K562 (cell line): Measurements from ENCODE around the gene IQCE. TPM values are rescaled to one million over a fixed set of nuclear protein-coding genes. Genes with fewer than 3 reads are reported as not detected.

Source experiments
- ATAC-seq: fragments of 200-7000 bp; cut with Tn5 transposase; 3 replicates; pipeline ENCODE4 v1.9.1; 2020; ENCODE audit warnings: moderate library complexity
- BruUV-seq: library from RNA; stranded (reverse); fragments of 400-500 nt; replicated peaks from 2 replicates; lab custom pipeline; 2021; lab: Mats Ljungman, UMichigan
- CTCF ChIA-PET: fragments of 300-600 bp; formaldehyde crosslinking; extraction: SDS; loops from one replicate; lab custom pipeline; 2021; ENCODE audit warnings: low intra/inter-chr PET ratio; lab: Yijun Ruan, JAX
- POLR2A ChIA-PET: fragments of 300-600, 350-650 bp; sonication (Branson Sonifier 250); formaldehyde crosslinking; extraction: SDS; loops from one replicate; lab custom pipeline; 2021; ENCODE audit warnings: antibody characterized with exemption, inconsistent platforms; lab: Yijun Ruan, JAX
- DNase-seq, 4 experiments: peaks; one replicate each; pipeline versions ENCODE4 v3.0.0 to v3.0.0-alpha.2; 2011 to 2018; ENCODE audit warnings: low spot score in 3 of 4, mixed read lengths in 3 of 4; ENCODE audit errors: extremely low read depth in 1 of 4
- FAIRE-seq: peaks from 2 replicates; lab custom pipeline; 2011; peaks lifted over from hg19 to GRCh38; lab: Jason Lieb, UNC
- H2AFZ ChIP-seq: 2 replicates; pipeline ENCODE4 v1.6.0; 2011; ENCODE audit warnings: low read depth, low read length, control low read depth, inconsistent platforms
- H3K27ac ChIP-seq: fragments of 200-600 bp; 3 replicates; pipeline ENCODE4 v1.8.0; 2011; ENCODE audit warnings: low read depth, mild to moderate bottlenecking, control low read depth, inconsistent platforms, low read length, moderate library complexity, mixed read lengths; ENCODE audit errors: extremely low read depth
- H3K27me3 ChIP-seq, 2 experiments: fragments of 300-600 bp in 1 of 2; 2 replicates in 1 of 2; 3 replicates in 1 of 2; pipeline versions ENCODE4 v1.6.0 to v1.8.0; 2011; ENCODE audit warnings: inconsistent platforms in 2 of 2, low read length in 2 of 2, mild to moderate bottlenecking in 1 of 2, mixed read lengths in 1 of 2, moderate library complexity in 1 of 2; ENCODE audit not compliant: control insufficient read depth in 2 of 2, insufficient read depth in 2 of 2
- H3K36me3 ChIP-seq: fragments of 300-600 bp; 3 replicates; pipeline ENCODE4 v1.8.0; 2011; ENCODE audit warnings: mild to moderate bottlenecking, low read length, inconsistent platforms; ENCODE audit not compliant: control insufficient read depth, insufficient read depth
- H3K4me1 ChIP-seq, 2 experiments: fragments of 200-600 bp in 1 of 2; replicated peaks in 1 of 2; 2 replicates in 1 of 2; 3 replicates in 1 of 2; pipeline versions ENCODE4 v1.5.1 to v1.8.0; 2011; ENCODE audit warnings: inconsistent platforms in 2 of 2, low read length in 2 of 2, mild to moderate bottlenecking in 1 of 2, mixed read lengths in 1 of 2, moderate library complexity in 1 of 2; ENCODE audit not compliant: control insufficient read depth in 2 of 2, insufficient read depth in 2 of 2
- H3K4me2 ChIP-seq: 2 replicates; pipeline ENCODE4 v1.6.1; 2011; ENCODE audit warnings: low read length, control low read depth, inconsistent platforms, mixed read lengths; ENCODE audit not compliant: insufficient read depth
- H3K4me3 ChIP-seq: fragments of 200-600 bp; sonication (generic), shearing (Covaris generic); 2 replicates; pipeline ENCODE4 v1.5.1; 2016; ENCODE audit warnings: control low read depth, inconsistent platforms
- H3K79me2 ChIP-seq: fragments of 200-600 bp; 3 replicates; pipeline ENCODE4 v1.8.0; 2011; ENCODE audit warnings: low read length, inconsistent platforms; ENCODE audit not compliant: control insufficient read depth, insufficient read depth
- H3K9ac ChIP-seq, 2 experiments: 2 replicates each; pipeline versions ENCODE4 v1.6.0 to v1.6.1; 2011; ENCODE audit warnings: low read depth in 2 of 2, low read length in 2 of 2, control low read depth in 1 of 2, inconsistent platforms in 1 of 2, mild to moderate bottlenecking in 1 of 2, mixed read lengths in 1 of 2; ENCODE audit not compliant: insufficient read depth in 1 of 2
- H3K9me1 ChIP-seq: one replicate; pipeline ENCODE4 v1.6.0; 2011; ENCODE audit warnings: inconsistent platforms, mild to moderate bottlenecking, low read length, moderate library complexity; ENCODE audit not compliant: control insufficient read depth, insufficient read depth
- H3K9me3 ChIP-seq: replicated peaks from 2 replicates; pipeline ENCODE4 v1.5.1; 2011; ENCODE audit warnings: low read depth, low read length, inconsistent platforms; ENCODE audit not compliant: control insufficient read depth, insufficient read depth
- H4K20me1 ChIP-seq: replicated peaks from 2 replicates; pipeline ENCODE4 v1.6.1; 2011; ENCODE audit warnings: low read length, inconsistent platforms, mixed read lengths; ENCODE audit not compliant: control insufficient read depth, insufficient read depth
- AFF1 ChIP-seq, 2 experiments: fragments of 450-650 bp; IDR thresholded peaks; 2 replicates each; pipeline ENCODE4 v1.6.1; 2018; ENCODE audit warnings: mild to moderate bottlenecking in 2 of 2, low read depth in 1 of 2; ENCODE audit not compliant: partially characterized antibody in 2 of 2
- BCOR ChIP-seq: fragments of 450-650 bp; IDR thresholded peaks from 2 replicates; pipeline ENCODE4 v1.6.1; 2016
- CBFA2T3 ChIP-seq: fragments of 450-650 bp; IDR thresholded peaks from 2 replicates; pipeline ENCODE4 v1.6.1; 2017
- CHD2 ChIP-seq: IDR thresholded peaks from 2 replicates; pipeline ENCODE4 v1.6.1; 2011; ENCODE audit warnings: low read depth, low read length
- FOXA3 ChIP-seq, 2 experiments: fragments of 450-650 bp in 1 of 2; sonication (generic) in 1 of 2; formaldehyde crosslinking; IDR thresholded peaks in 1 of 2; conservative IDR thresholded peaks in 1 of 2; 2 replicates each; pipeline versions ENCODE4 v1.4.0 to v1.8.0; 2020 to 2022; ENCODE audit warnings: mild to moderate bottlenecking in 2 of 2, missing genetic modification reagents in 1 of 2
- HDAC1 ChIP-seq, 2 experiments: fragments of 450-650 bp; IDR thresholded peaks; 2 replicates each; pipeline ENCODE4 v1.6.1; 2016 to 2017; ENCODE audit warnings: inconsistent platforms in 1 of 2, mild to moderate bottlenecking in 1 of 2, moderate library complexity in 1 of 2
- KDM1A ChIP-seq, 2 experiments: fragments of 450-650 bp; IDR thresholded peaks; 2 replicates each; pipeline ENCODE4 v1.6.1; 2016; ENCODE audit warnings: mild to moderate bottlenecking in 2 of 2
- NCOA1 ChIP-seq: fragments of 450-650 bp; IDR thresholded peaks from 2 replicates; pipeline ENCODE4 v1.6.1; 2016; ENCODE audit warnings: low read depth
- PHF20 ChIP-seq: fragments of 450-650 bp; IDR thresholded peaks from 2 replicates; pipeline ENCODE4 v1.6.1; 2018; ENCODE audit not compliant: partially characterized antibody
- PHF21A ChIP-seq: fragments of 450-650 bp; IDR thresholded peaks from 2 replicates; pipeline ENCODE4 v1.6.1; 2017; ENCODE audit warnings: low read depth, borderline replicate concordance
- POLR3A ChIP-seq: IDR thresholded peaks from 2 replicates; pipeline ENCODE4 v1.6.1; 2011; ENCODE audit warnings: borderline replicate concordance, mild to moderate bottlenecking, moderate library complexity; ENCODE audit not compliant: insufficient read length, insufficient read depth; ENCODE audit errors: extremely low read depth
- RBM25 ChIP-seq: fragments of 200-400 bp; formaldehyde crosslinking; IDR thresholded peaks from 2 replicates; pipeline ENCODE4 v1.6.1; 2018; ENCODE audit warnings: low read length, low read depth, moderate library complexity; ENCODE audit not compliant: severe bottlenecking
- TEAD1 ChIP-seq, 2 experiments: fragments of 450-650 bp in 1 of 2; sonication (generic) in 1 of 2; formaldehyde crosslinking; IDR thresholded peaks; 2 replicates each; pipeline versions ENCODE4 v1.4.0 to v1.8.0; 2020 to 2022; ENCODE audit warnings: mild to moderate bottlenecking in 2 of 2, missing genetic modification reagents in 1 of 2
- ZBTB33 ChIP-seq: sonication (generic); formaldehyde crosslinking; IDR thresholded peaks from 2 replicates; pipeline ENCODE4 v1.8.1; 2023; ENCODE audit warnings: mild to moderate bottlenecking, missing genetic modification reagents
- ZBTB7A ChIP-seq: IDR thresholded peaks from 2 replicates; pipeline ENCODE4 v1.6.1; 2011; ENCODE audit warnings: low read depth, mild to moderate bottlenecking, low read length, moderate library complexity, borderline replicate concordance; ENCODE audit not compliant: control insufficient read depth
- ZNF165 ChIP-seq: fragments of 250-450 bp; sonication (Bioruptor Pico); IDR thresholded peaks from 2 replicates; pipeline ENCODE4 v1.4.0; 2020; ENCODE audit warnings: borderline replicate concordance
- WGBS: fragments of 100-300 bp; shearing (Covaris generic); methylation state at CpG from one replicate; pipeline ENCODE4 v1.1.6; 2016; ENCODE audit warnings: low coverage, mixed read lengths; ENCODE audit not compliant: insufficient coverage; ENCODE audit errors: missing lambda C conversion rate; 5-methylcytosine and 5-hydroxymethylcytosine counted together
- in situ Hi-C: fragments of 300-500 bp; cut with MboI; formaldehyde crosslinking; loops from 4 replicates; pipeline ENCODE4 v1.15.0; 2018; ENCODE audit warnings: inconsistent platforms, mixed read lengths
- intact Hi-C: fragments of 100-400 bp; cut with micrococcal nuclease; formaldehyde crosslinking; loops from 2 replicates; pipeline ENCODE4 v1.14.2; 2022
- polyA plus RNA-seq, 8 experiments: library from polyadenylated mRNA; depleted of rRNA in 4 of 8; stranded (reverse) in 5 of 8; unstranded in 3 of 8; fragments of >200 nt; fragmentation: Nextera tagmentation in 2 of 8; fragmentation: Illumina TruSeq in 1 of 8; extraction: Ambion mirVana in 2 of 8; extraction: Trizol in 1 of 8; gene quantifications; 2 replicates each; pipeline versions ENCODE4 v1.2.1 to v1.2.3, GENCODE V29; 2011 to 2014; ENCODE audit warnings: inconsistent platforms in 1 of 8, missing spikeins in 1 of 8
- total RNA-seq, 7 experiments: library from RNA; depleted of rRNA in 6 of 7; stranded (reverse); fragments of >200 nt in 6 of 7; fragmentation: Illumina TruSeq in 2 of 7; extraction: Trizol in 2 of 7; gene quantifications; 2 replicates each; pipeline versions ENCODE4 v1.2.1 to v1.2.3, GENCODE V29; 2011 to 2021; ENCODE audit warnings: low replicate concordance in 1 of 7

Gene IQCE
- total and polyA plus RNA-seq, 9 of the 15 experiments (the other 6 are each of a cell fraction or from before 2014, with no cell fraction given), result 0.18 to 8.5 (median 4.2) TPM

GRCh38 chr7:2522780-2523433 lies 35.9 kb upstream of the IQCE start:
- WGBS, result 16% methylated on average over 15 of the region's 19 CpGs
- intact Hi-C loops (no loop called here), in situ Hi-C loops (no loop called here)
- Histone ChIP-seq H3K4me2 (no peak overlapping the region), H3K4me3 (no peak overlapping the region), H3K27me3 (peaks cover 0 to 18% of the 10 kb centered on the region in 2 experiments; a peak in 2 of 5 replicates), H4K20me1 (peaks cover 4% of the 10 kb centered on the region), H3K9ac (no peak overlapping the region), H3K36me3 (no peaks in the 10 kb centered on the region), H3K9me1 (no peaks in the 10 kb centered on the region), H3K79me2 (no peaks in the 10 kb centered on the region), H3K27ac (no peak overlapping the region), H2AFZ (no peak overlapping the region), H3K4me1 (peaks cover 6 to 92% of the 10 kb centered on the region in 2 experiments), H3K9me3 (no peaks in the 10 kb centered on the region)
- BruUV-seq, result no TSS peak
- ATAC-seq, result no peak
- CTCF ChIA-PET, result no interaction called here
- no peak for FAIRE-seq
- POLR2A ChIA-PET, result no interaction called here
- no peak for DNase-seq
- TF ChIP-seq PHF20, result no peak
- no peak for TF ChIP-seq FOXA3 (CRISPR knock-in tag; conservative IDR thresholded peaks at IDR 0.05 in 1 of 2, IDR thresholded peaks at IDR 0.05 in 1 of 2)
- TF ChIP-seq CHD2, result peak; percentile 65; the same call in 1 of the 2 replicates
- peak in 1 of 2 experiments; percentile 67; a peak in 1 of 4 replicates for TF ChIP-seq TEAD1 (CRISPR knock-in tag; IDR thresholded peaks at IDR 0.05)
- no peak for TF ChIP-seq ZNF165
- TF ChIP-seq BCOR, result 0 out of 2 replicates have a peak, but pooled peaks have one; percentile 36
- no peak for TF ChIP-seq POLR3A
- peak; percentile 42 for TF ChIP-seq RBM25
- TF ChIP-seq PHF21A, result 0 out of 2 replicates have a peak, but pooled peaks have one; percentile 14
- TF ChIP-seq CBFA2T3, result 0 out of 2 replicates have a peak, but pooled peaks have one; percentile 20
- TF ChIP-seq ZBTB7A, result 0 out of 2 replicates have a peak, but pooled peaks have one; percentile 23
- peak; percentile 69 to 72 for TF ChIP-seq KDM1A (IDR thresholded peaks at IDR 0.05)
- TF ChIP-seq AFF1 (IDR thresholded peaks at IDR 0.05; ENCODE audit: low read depth in 1 of 2, partially characterized antibody in 2 of 2), result no peak
- peak; percentile 80; the same call in 1 of the 2 replicates for TF ChIP-seq ZBTB33 (CRISPR knock-in tag)
- no peak for TF ChIP-seq NCOA1
- TF ChIP-seq HDAC1 (IDR thresholded peaks at IDR 0.05), result no peak
